Dermis blood vessel endothelial cell (primary cell): ENCODE results near the gene GALNS. TPM values are rescaled to one million over a fixed set of nuclear protein-coding genes. Genes with fewer than 3 reads are reported as not detected.

Source experiments
- DNase-seq: peaks from one replicate; pipeline ENCODE4 v3.0.0; 2010
- total RNA-seq: library from RNA; depleted of rRNA; stranded (reverse); fragments of >200 nt; gene quantifications from 2 replicates; pipeline ENCODE4 v1.2.3, GENCODE V29; 2014

Gene GALNS
- total RNA-seq, 1 donor from 2014 or later: 25.0 TPM

GRCh38 chr16:88814144-88814502 is 42.6 kb downstream of the GALNS start:
- DNase-seq: no peak

GRCh38 chr16:88813269-88814143 is 43.2 kb downstream of the GALNS start:
- DNase-seq: no peak

GRCh38 chr16:88812513-88813268 is 44.1 kb downstream of the GALNS start:
- peak; percentile 15 for DNase-seq

- peak; percentile 95 for DNase-seq
Measured at GRCh38 chr16:88811769-88812512, 44.8 kb downstream of the GALNS start, which contains the start of gene APRT. Gene APRT (minus strand): TSS chr16:88811928. CDS start chr16:88811899, 29 bp downstream.

GRCh38 chr16:88810912-88811768 is 45.6 kb downstream of the GALNS start:
- peak; percentile 78 for DNase-seq

GRCh38 chr16:88810166-88810911 is 46.4 kb downstream of the GALNS start:
- no peak for DNase-seq

GRCh38 chr16:88809676-88810165 is 47.0 kb downstream of the GALNS start:
- DNase-seq: no peak

- no peak for DNase-seq
Measured at GRCh38 chr16:88809068-88809675, 47.6 kb downstream of the GALNS start.

GRCh38 chr16:88807626-88808453 is 48.9 kb downstream of the GALNS start:
- no peak for DNase-seq

- no peak for DNase-seq
Measured at GRCh38 chr16:88807142-88807625, 49.6 kb downstream of the GALNS start.

GRCh38 chr16:88806491-88807111 is 50.1 kb downstream of the GALNS start:
- no peak for DNase-seq

GRCh38 chr16:88805887-88806393 is 50.8 kb downstream of the GALNS start:
- DNase-seq: no peak

GRCh38 chr16:88805340-88805715 is 51.4 kb downstream of the GALNS start:
- no peak for DNase-seq

- DNase-seq: no peak
Measured at GRCh38 chr16:88804552-88805339, 52.0 kb downstream of the GALNS start.

GRCh38 chr16:88804173-88804551 is 52.6 kb downstream of the GALNS start:
- no peak for DNase-seq

GRCh38 chr16:88803264-88803987 is 53.3 kb downstream of the GALNS start, which contains the start of gene CDT1:
Gene CDT1 (plus strand): TSS chr16:88803789. CDS start chr16:88803832, 43 bp downstream.
- DNase-seq: peak; percentile 82

GRCh38 chr16:88800277-88800592 is 56.5 kb downstream of the GALNS start:
- no peak for DNase-seq
